OCI-LY1 (cell line): ENCODE results near the gene YJU2.

Experiments
- H2AFZ ChIP-seq: fragments of 200-600 bp; sonication (generic), shearing (Covaris generic); 2 replicates; pipeline ENCODE4 v1.6.0; 2014; ENCODE audit warnings: antibody characterized with exemption, mild to moderate bottlenecking, low read length
- H3F3A ChIP-seq: fragments of 200-600 bp; sonication (generic), shearing (Covaris generic); 2 replicates; pipeline ENCODE4 v1.6.0; 2014; ENCODE audit warnings: mild to moderate bottlenecking, antibody characterized with exemption, low read length, moderate library complexity; ENCODE audit not compliant: insufficient read depth
- H3K27ac ChIP-seq: fragments of 200-600 bp; sonication (generic); 2 replicates; pipeline ENCODE4 v1.5.1; 2014; ENCODE audit warnings: low read length, mixed run types, mild to moderate bottlenecking, low read depth; ENCODE audit not compliant: poor library complexity, severe bottlenecking
- H3K27me3 ChIP-seq: fragments of 200-600 bp; sonication (generic); 2 replicates; pipeline ENCODE4 v1.6.0; 2014; ENCODE audit warnings: antibody characterized with exemption, mild to moderate bottlenecking, low read length, moderate library complexity; ENCODE audit not compliant: insufficient read depth
- H3K36me3 ChIP-seq: fragments of 200-600 bp; sonication (generic); 2 replicates; pipeline ENCODE4 v1.6.1; 2014; ENCODE audit warnings: mild to moderate bottlenecking, antibody characterized with exemption, low read length, moderate library complexity, mixed read lengths; ENCODE audit not compliant: insufficient read depth
- H3K4me1 ChIP-seq: fragments of 200-600 bp; sonication (generic); 2 replicates; pipeline ENCODE4 v1.5.1; 2014; ENCODE audit warnings: mild to moderate bottlenecking, low read length, moderate library complexity; ENCODE audit not compliant: insufficient read depth, severe bottlenecking
- H3K4me2 ChIP-seq: fragments of 200-600 bp; sonication (generic), shearing (Covaris generic); 2 replicates; pipeline ENCODE4 v1.6.1; 2014; ENCODE audit warnings: low read length
- H3K4me3 ChIP-seq: fragments of 200-600 bp; sonication (generic); 2 replicates; pipeline ENCODE4 v1.5.1; 2014; ENCODE audit warnings: low read length, low read depth, mild to moderate bottlenecking, mixed read lengths; ENCODE audit not compliant: poor library complexity, severe bottlenecking
- H3K79me2 ChIP-seq: fragments of 200-600 bp; shearing (Covaris generic); 2 replicates; pipeline ENCODE4 v1.6.1; 2016; ENCODE audit warnings: mixed run types, low read length, mixed read lengths; ENCODE audit not compliant: insufficient read depth
- H3K9ac ChIP-seq: fragments of 200-600 bp; sonication (generic), shearing (Covaris generic); 2 replicates; pipeline ENCODE4 v1.6.1; 2014; ENCODE audit warnings: mild to moderate bottlenecking, low read length, mixed read lengths
- H3K9me2 ChIP-seq: fragments of 200-600 bp; sonication (generic), shearing (Covaris generic); 2 replicates; pipeline ENCODE4 v1.6.1; 2014; ENCODE audit warnings: low read depth, mild to moderate bottlenecking, low read length, mixed read lengths
- H3K9me3 ChIP-seq: fragments of 200-600 bp; shearing (Covaris generic); 2 replicates; pipeline ENCODE4 v1.6.1; 2014; ENCODE audit warnings: low read length, mixed read lengths
- H4K20me1 ChIP-seq: fragments of 200-600 bp; sonication (generic), shearing (Covaris generic); 2 replicates; pipeline ENCODE4 v1.6.0; 2016; ENCODE audit warnings: mild to moderate bottlenecking, low read length; ENCODE audit not compliant: insufficient read depth
- EZH2 ChIP-seq: fragments of 200-600 bp; sonication (generic), shearing (Covaris generic); IDR thresholded peaks from 2 replicates; pipeline ENCODE4 v1.8.0; 2017; ENCODE audit warnings: borderline replicate concordance, mixed run types, mild to moderate bottlenecking, antibody characterized with exemption, low read length, moderate library complexity, mixed read lengths
- TF ChIP-seq, protein P1 (sequence below): fragments of 200-600 bp; sonication (generic), shearing (Covaris generic); IDR thresholded peaks from 2 replicates; pipeline ENCODE4 v1.5.1; 2017; ENCODE audit warnings: mild to moderate bottlenecking, antibody characterized with exemption, low read length, moderate library complexity, mixed read lengths

Gene YJU2

DNA sequence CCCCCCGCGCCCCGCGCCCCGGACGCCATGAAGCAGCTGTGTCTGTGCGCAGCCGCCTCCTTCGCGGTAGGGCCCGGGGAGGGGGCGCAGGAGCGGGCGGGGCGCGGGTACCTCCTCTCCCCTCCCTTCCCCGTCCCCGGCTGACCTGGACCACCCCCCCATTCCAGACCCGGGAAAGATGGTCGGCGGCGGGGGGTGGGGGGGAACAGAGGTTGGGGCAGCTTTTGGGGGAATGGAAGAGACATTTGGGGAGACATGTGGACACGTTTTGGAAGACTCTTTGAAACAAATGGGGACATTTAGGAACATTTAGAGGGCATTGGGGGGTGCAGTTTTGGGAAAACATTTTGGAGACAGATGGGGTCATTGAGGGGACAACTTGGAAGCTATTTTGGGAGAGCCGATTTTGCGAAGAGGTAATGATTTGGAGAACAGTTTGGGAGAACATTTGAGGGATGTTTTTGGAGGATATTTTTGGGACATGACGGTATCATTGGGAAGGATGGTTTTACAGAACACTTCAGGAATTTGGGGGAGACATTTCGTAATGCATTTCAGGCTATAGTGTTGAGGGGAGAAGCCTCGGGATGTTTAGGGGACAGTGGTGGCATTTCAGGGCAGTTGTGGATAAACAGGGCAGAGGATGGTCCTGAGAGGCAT is 48.3 kb upstream of the YJU2 start:
- H2AFZ ChIP-seq = no peak overlapping the region
- H3K9me3 ChIP-seq = peaks cover 3% of the 10 kb centered on the region; the same call in 1 of the 2 replicates
- H3K36me3 ChIP-seq = no peaks in the 10 kb centered on the region
- H3K4me3 ChIP-seq = no peak overlapping the region
- no peaks in the 10 kb centered on the region for H4K20me1 ChIP-seq
- peaks cover 4% of the 10 kb centered on the region; the same call in 1 of the 2 replicates for H3K27me3 ChIP-seq
- H3K27ac ChIP-seq = no peak overlapping the region
- H3K79me2 ChIP-seq = no peaks in the 10 kb centered on the region
- TF ChIP-seq, protein P1, sequence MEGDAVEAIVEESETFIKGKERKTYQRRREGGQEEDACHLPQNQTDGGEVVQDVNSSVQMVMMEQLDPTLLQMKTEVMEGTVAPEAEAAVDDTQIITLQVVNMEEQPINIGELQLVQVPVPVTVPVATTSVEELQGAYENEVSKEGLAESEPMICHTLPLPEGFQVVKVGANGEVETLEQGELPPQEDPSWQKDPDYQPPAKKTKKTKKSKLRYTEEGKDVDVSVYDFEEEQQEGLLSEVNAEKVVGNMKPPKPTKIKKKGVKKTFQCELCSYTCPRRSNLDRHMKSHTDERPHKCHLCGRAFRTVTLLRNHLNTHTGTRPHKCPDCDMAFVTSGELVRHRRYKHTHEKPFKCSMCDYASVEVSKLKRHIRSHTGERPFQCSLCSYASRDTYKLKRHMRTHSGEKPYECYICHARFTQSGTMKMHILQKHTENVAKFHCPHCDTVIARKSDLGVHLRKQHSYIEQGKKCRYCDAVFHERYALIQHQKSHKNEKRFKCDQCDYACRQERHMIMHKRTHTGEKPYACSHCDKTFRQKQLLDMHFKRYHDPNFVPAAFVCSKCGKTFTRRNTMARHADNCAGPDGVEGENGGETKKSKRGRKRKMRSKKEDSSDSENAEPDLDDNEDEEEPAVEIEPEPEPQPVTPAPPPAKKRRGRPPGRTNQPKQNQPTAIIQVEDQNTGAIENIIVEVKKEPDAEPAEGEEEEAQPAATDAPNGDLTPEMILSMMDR = no peak
- no peak for TF ChIP-seq EZH2
- H3K4me2 ChIP-seq = no peak overlapping the region
- H3K9me2 ChIP-seq = no peaks in the 10 kb centered on the region
- H3K9ac ChIP-seq = no peak overlapping the region
- no peaks in the 10 kb centered on the region for H3F3A ChIP-seq
- no peaks in the 10 kb centered on the region for H3K4me1 ChIP-seq

DNA sequence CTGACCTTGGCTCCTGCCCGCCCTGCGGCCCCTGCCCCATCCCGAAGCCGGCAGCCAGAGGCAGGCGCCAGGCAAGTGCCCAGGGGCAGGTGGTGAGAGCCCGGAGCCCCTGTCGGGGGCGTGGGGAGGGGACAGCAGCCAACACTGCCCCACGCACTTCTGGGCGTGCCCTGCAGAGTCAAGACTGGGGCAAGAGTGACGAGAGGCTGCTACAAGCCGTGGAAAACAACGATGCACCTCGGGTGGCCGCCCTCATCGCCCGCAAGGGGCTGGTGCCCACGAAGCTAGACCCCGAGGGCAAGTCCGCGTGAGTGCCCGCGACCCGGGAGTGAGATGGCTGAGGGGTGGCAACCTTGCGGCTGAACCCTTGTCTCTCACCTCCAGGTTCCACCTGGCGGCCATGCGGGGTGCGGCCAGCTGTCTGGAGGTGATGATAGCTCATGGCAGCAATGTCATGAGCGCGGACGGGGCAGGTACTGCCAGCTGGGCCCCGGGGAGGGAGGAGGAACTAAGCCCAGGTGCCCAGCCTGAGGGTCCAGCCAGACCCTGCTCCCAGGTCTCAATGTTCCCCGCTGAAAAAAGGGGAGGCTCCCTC is 47.1 kb upstream of the YJU2 start:
- Histone ChIP-seq H3K36me3 (no peaks in the 10 kb centered on the region), H3K27ac (no peak overlapping the region), H3K9ac (no peak overlapping the region), H3K4me3 (no peak overlapping the region), H2AFZ (no peak overlapping the region), H3K27me3 (peaks cover 4% of the 10 kb centered on the region; the same call in 1 of the 2 replicates), H4K20me1 (no peaks in the 10 kb centered on the region), H3K4me1 (peaks cover 4% of the 10 kb centered on the region), H3K4me2 (no peak overlapping the region), H3K9me3 (peaks cover 3% of the 10 kb centered on the region; the same call in 1 of the 2 replicates), H3F3A (no peaks in the 10 kb centered on the region), H3K9me2 (no peaks in the 10 kb centered on the region), H3K79me2 (no peaks in the 10 kb centered on the region)
- TF ChIP-seq, protein P1 = peak; percentile 25; the same call in 1 of the 2 replicates
- no peak for TF ChIP-seq EZH2

DNA sequence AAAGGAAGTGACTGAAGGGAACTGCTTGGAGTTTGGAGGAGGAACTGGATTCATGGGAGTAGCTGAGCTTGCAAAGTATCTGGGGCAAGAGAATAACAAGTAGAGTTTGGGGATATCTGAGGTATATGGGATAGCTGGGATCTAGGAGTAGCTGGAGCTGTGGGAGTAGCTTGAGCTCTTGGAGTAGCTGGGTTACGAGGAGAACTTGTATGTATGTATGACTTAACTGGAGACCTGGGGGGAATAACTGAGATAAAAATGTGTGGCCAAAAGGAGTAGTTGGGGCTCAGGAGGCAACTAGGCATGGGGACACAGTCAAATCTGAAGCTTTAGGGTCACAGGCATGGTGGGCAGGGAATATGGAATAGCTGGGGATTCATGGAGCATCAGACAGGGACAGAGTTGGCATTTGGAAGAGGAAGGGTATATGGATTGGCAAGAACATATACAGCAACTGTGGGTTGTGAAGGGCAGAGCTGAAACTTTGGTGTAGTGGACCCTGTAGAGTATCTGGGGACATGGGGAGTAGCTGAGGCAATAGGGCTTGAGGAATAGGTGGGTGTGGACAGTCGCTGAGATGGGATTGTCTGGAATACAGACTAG is 45.8 kb upstream of the YJU2 start:
- Histone ChIP-seq H3K36me3 (no peaks in the 10 kb centered on the region), H3K9me2 (no peaks in the 10 kb centered on the region), H3K9ac (no peak overlapping the region), H3F3A (no peaks in the 10 kb centered on the region), H3K79me2 (no peaks in the 10 kb centered on the region), H3K9me3 (peaks cover 3% of the 10 kb centered on the region; the same call in 1 of the 2 replicates), H3K4me1 (peaks cover 4% of the 10 kb centered on the region), H3K27me3 (no peaks in the 10 kb centered on the region; the same call in 1 of the 2 replicates), H4K20me1 (no peaks in the 10 kb centered on the region), H2AFZ (no peak overlapping the region), H3K4me3 (no peak overlapping the region), H3K27ac (no peak overlapping the region), H3K4me2 (no peak overlapping the region)
- TF ChIP-seq, protein P1 = no peak
- TF ChIP-seq EZH2 = no peak
